ENCODE data around the gene ESYT2.
"Not testable (repeated sequence)": the region's sequence is repeated elsewhere in the genome, so short reads cannot be mapped to it uniquely, and the experiment has no call there.

Gene ESYT2

GRCh38 chr7:158727690-158728089, 101.6 kb downstream of the ESYT2 start:
- no peak for DNase-seq (ENCODE audit: low read depth in 3 of 3)

GRCh38 chr7:158726277-158726807, 103.0 kb downstream of the ESYT2 start:
- no peak for DNase-seq (ENCODE audit: low read depth in 3 of 3)

DNA sequence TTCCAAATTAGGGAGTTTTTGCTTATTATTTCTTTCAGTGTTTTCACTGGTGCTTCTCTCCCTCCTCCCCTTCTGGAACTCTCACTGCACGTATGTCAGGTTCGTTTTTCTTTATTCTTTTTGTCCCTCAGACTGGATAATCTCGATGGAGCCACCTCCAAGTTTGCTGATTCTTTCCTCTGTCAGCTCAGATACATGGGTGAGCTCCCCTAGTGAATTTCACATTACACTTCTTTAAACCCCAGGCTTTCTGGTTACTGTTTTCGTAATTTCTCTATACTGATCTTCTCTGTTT, 103.9 kb downstream of the ESYT2 start:
- DNase-seq (ENCODE audit: low read depth in 3 of 3), result no peak

DNA sequence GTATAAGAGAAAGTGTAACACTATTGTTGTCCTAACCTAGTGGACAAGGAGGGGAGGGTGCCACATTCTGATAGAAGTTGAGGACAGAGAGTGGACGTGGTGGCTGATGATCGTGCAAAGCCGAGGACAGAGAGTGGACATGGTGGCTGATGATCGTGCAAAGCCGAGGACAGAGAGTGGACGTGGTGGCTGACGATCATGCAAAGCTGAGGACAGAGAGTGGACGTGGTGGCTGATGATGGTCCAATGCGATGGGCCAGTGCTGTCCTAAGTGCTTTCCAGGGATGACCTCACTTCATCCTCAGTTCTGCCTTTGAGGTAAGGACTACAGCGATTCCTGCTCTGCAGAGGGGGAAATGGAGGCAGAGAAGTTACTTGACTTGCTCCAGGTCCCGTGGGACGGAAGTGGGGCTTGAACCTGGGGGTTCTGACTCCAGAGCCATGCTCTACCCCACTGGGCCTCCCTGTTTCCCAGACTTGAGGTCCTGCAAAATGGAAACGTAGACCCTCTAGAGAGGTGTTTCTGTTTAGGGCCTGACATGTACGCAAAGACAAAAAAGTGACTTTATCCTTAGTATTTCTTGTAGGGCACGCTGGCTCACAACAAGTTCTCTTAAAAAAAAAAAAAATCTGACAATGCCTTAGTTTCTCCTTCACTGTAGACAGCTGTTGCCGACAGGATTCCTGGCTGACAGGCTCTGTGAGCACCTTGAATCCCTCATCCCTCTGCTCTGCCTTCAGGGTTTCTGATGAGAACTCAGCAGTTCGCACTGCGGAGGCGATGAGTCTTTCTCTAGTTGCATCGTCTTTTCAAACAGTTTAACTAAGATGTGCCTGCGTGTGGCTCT, 104.4 kb downstream of the ESYT2 start:
- no peak for DNase-seq (ENCODE audit: low read depth in 3 of 3)

DNA sequence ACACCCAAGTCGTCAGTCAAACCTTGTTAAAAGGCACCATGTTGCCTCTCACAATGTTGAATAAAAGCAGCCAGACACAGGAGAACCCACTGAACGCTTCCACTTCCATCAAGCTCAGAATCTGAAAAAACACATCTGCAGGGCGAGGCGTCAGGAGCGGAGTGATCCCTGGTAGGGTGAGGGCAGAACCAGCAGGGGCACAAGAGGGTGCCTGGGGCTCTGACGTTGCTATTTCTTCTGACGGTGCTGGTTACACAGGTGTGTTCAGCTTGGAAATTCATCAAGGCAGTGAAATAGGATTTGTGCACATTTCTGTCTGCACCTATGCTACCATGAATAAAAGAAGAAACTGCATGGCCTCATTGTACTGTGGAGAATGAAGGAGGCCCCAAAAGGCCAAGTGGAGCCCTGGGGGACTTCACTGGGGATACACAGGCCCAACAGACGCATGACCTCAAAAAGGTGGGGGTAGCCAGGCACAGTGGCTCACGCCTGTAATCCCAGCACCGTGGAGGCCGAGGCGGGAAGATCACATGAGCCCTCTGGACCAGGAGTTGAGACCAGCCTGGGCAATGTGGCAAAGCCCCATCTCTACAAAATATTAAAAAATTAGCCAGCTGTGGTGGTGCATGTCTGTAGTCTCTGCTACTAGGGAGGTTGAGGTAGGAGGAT, 105.5 kb downstream of the ESYT2 start:
- DNase-seq (ENCODE audit: low read depth in 3 of 3), result no peak

DNA sequence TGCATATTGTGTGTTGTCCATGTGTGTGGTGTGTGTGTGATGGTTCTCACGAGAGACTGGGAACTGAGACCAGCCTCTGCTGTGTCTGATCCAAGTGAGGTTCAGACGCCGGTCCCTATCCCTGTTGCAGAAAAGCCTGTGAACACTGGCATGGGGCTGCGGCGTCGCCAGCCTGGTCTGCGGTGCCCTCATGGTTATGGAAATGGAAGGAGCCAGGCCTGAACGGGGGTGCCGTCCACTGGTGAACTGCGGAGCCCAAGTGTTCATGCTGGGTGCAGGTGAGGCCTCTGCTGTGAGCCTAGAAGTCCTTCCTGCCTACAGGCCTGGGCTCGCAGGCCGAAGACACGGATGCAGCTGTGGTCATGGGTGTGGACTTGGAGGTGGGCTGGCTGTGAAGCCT, 106.0 kb downstream of the ESYT2 start:
- no peak for DNase-seq (ENCODE audit: low read depth in 3 of 3)

DNA sequence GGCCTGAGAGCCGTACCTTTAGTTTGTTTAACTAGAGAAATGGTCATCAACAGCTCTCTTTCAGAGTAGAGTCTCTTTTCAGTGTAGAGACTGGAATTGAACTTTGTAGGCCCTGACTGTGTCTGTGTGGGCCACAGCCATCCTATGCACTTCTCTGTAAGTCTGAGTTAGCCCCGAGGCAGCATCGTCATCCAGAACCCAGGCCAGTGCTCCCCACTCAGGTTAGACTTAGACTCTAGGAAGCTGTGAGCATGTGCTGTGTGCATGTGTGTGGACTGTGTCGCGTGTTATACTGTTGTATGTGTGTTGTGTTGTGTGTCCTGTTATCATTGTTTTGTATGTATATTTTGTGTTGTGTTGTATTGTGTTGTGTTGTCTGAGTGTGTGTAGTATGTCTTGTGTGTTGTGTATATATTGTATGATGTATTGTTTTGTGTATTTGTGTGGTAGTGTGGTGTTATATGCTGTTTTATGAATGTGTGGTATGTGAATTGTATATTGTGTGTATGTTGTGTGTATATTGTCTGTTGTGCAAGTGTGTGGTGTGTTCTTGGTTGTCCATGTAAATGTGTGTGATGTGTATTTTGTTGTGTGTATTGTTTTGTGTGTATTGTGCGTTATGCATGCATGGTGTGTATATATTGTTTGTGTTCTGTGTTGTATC, 106.6 kb downstream of the ESYT2 start:
- DNase-seq (ENCODE audit: low read depth in 3 of 3), result no peak

- DNase-seq (ENCODE audit: low read depth in 3 of 3), result no peak
Observed at GRCh38 chr7:158720112-158720511, 109.2 kb downstream of the ESYT2 start.

GRCh38 chr7:158716802-158717201, 112.5 kb downstream of the ESYT2 start:
- DNase-seq (ENCODE audit: low read depth in 3 of 3), result no peak

- no peak for DNase-seq (ENCODE audit: low read depth in 3 of 3)
Observed at GRCh38 chr7:158710651-158711102, 118.6 kb downstream of the ESYT2 start.

DNA sequence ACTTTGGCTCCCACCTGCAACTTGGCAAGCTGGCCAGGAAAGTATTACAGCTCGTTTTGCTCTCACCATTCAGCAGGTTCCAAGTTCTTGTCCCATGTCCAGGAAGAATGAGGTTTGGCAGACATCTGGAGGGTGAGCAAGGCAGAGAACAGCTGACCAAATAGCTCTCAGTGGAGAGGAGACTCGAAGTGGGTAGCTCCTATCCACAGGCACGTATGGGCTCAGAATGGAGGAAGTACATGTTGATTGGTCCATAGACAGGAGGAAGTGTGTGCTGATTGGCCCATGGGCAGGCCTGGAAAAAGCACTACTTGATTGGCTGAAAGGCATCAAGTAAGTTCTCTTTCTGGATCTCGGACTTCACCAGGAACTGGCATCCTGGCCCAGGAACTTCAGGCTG, 121.7 kb downstream of the ESYT2 start:
- no peak for DNase-seq (ENCODE audit: low read depth in 3 of 3)

DNA sequence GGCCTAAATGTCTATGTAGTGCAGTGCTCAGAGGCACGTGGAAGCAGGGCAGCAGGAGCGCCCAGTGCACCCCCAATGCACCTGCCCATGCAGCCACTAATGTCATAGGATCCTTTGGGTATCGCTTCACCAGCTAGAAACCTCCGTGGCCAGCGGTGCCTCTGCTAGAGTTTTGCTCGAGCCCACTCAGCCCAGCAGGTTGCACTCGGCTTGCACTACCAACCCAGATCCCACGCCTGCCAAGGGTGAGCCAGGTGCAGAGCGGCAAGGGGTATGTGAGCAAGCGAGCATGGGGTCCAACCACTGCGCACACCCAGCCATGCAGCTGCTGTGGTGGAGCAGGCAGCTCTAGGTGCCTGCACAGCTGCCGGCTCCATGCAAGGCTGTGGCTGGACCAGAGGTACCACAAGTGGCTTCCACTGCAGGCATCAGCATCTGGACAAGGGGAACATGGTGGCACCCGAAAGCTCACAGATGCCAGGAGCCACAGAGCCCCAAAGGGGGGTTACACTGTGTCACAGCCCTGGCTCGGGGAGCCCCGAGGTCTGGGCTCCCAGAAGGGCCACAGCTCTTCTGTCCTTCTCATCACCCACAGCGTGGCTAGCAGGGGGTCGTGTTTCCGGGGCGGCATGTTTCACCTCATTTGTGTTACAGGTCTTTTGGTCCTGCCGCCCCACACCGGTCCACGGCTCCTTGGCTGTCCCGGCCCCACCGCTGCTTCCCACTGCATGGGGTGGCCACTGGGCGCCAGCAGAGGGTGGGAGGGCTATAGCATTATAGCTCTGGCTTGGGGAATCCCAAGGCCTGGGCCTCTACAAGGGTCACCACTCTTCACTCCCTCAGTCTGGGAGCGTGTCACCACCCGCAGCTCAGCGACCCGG, 122.4 kb downstream of the ESYT2 start:
- DNase-seq (ENCODE audit: low read depth in 3 of 3), result no peak

DNA sequence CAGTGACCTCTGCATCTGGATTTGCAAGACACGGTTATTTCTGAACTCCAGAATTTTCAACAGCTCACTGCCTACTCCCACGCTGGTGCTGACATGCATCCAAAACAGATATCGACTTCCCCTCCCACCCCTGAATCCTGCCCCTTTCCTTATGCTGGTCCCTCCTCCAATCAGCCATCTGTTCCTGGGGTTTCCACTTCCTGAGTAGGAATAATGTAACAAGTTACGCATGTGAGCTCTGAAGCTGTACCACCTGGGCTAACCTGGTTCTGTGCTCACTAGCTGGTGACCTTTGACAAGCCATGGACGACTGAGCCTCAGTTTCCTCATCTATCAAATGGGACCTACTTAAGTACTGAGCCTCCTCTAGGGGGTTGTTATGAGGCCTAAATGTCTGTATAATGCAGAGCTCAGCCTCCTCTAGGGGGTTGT, 123.0 kb downstream of the ESYT2 start:
- DNase-seq (ENCODE audit: low read depth in 3 of 3), result no peak

DNA sequence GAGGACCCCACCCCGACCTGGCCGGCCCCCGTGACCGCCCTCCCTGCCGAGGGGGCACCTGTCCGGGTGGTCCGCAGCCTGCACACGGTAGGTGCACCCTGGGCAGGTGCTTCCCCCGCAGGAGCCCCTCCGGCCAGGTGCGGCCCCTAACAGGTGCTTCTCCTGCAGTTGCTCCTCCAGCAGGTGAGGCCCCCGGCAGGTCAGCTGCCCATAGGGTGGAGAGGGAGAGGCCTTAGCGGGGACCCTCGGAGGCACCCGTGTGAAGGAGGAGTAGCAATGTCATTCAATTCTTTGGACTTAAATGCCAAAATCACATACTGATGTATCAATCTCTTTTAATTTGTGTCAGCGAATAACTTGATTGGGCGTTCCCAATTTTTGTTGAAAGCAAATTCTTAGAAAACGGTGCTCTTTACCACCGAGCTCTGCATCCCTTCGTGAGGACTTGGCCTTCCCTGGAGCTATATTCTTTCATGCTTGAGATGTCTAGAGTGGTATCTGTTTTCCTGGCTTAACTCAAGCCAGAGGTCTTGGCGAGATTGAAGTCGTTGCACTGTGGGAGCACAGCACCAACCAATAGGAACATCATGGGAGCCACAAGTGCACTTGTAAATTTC, 124.0 kb downstream of the ESYT2 start:
- no peak for DNase-seq (ENCODE audit: low read depth in 3 of 3)

- DNase-seq (ENCODE audit: low read depth in 3 of 3), result peak; percentile 97 to 99 (median 97)
Observed at GRCh38 chr7:158704524-158705233, 124.6 kb downstream of the ESYT2 start, which contains the start of gene NCAPG2. Gene NCAPG2 (minus strand): TSS chr7:158704804. CDS start chr7:158701899, 2,905 bp downstream.

- not testable (repeated sequence) for DNase-seq (ENCODE audit: low read depth in 3 of 3)
Observed at GRCh38 chr7:158703679-158704523, 125.4 kb downstream of the ESYT2 start.

DNA sequence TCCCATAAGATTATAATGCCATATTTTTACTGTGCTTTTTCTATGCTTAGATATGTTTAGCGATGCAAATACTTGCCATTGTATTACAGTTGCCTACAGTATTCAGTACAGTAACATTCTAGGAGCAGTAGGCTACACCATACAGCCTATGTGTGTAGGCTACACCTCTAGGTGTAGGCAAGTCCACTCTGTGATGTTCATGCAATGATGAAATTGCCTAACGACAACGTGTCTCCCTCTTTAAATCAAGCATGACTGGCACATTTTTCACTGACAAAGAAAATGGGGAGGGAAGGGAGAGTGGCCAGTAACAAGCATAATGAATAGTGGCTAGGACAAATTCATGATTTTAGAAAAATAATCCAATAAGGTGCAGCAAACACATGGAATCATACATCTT, 126.4 kb downstream of the ESYT2 start:
- DNase-seq (ENCODE audit: low read depth in 3 of 3), result no peak

- DNase-seq (ENCODE audit: low read depth in 3 of 3), result no peak
Observed at GRCh38 chr7:158702196-158702595, 127.1 kb downstream of the ESYT2 start.

DNA sequence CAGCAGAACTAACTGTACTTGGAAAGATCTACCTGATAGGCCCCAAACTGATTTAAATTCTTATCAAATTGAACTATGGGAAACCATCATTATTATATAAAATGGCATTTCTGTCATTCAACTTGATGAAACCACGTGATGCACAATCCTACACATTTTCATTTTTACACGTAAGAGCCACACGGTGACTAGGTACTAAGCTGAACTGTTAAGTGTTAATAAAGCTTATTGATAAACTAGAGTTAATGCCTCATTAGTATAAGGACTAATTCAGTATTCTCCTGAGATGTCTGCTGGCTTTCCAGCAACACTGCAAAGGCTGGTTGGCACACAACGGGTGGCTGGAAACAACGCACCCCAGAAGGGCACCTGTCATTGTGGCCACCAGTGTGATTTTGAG, 129.3 kb downstream of the ESYT2 start:
- DNase-seq (ENCODE audit: low read depth in 3 of 3), result no peak
